ENCODE results near the gene STK40. TPM values are rescaled to one million over a fixed set of nuclear protein-coding genes. Genes with fewer than 3 reads are reported as not detected.

The STK40 gene
- total and polyA plus RNA-seq, 8 donors: 14.0 to 57.4 (median 28.4) TPM

- no peak overlapping the region for H3K27ac ChIP-seq
- no peak overlapping the region for H3K4me3 ChIP-seq
- TF ChIP-seq EP300 (IDR thresholded peaks at IDR 0.05): no peak
- TF ChIP-seq CTCF (IDR thresholded peaks at IDR 0.05): no peak
- TF ChIP-seq POLR2AphosphoS5 (IDR thresholded peaks at IDR 0.05): no peak
- no peak for TF ChIP-seq POLR2A (IDR thresholded peaks at IDR 0.05)
- no peaks in the 10 kb centered on the region for H3K9me3 ChIP-seq
- peaks cover 27 to 52% (median 46%) of the 10 kb centered on the region in 4 donors for H3K36me3 ChIP-seq
- peaks cover 0 to 40% (median 8%) of the 10 kb centered on the region in 4 donors for H3K4me1 ChIP-seq
- no peak for DNase-seq
- intact Hi-C loops (cut with DNase I; ENCODE audit: low total_unique reads): no loop called here
- H3K27me3 ChIP-seq: no peaks in the 10 kb centered on the region
- 77 to 83% (median 78%) methylated on average over 7 of the region's 7 CpGs for WGBS, 5 donors
Measured at GRCh38 chr1:36339215-36339614, 46.5 kb downstream of the STK40 start.

GRCh38 chr1:36337830-36338229 is 47.9 kb downstream of the STK40 start:
- no peak overlapping the region for H3K4me3 ChIP-seq
- intact Hi-C loops (cut with DNase I; ENCODE audit: low total_unique reads): no loop called here
- 75 to 78% (median 77%) methylated on average over 6 of the region's 6 CpGs for WGBS, 5 donors
- DNase-seq: no peak
- TF ChIP-seq POLR2AphosphoS5 (IDR thresholded peaks at IDR 0.05) (no peak), CTCF (IDR thresholded peaks at IDR 0.05) (no peak), POLR2A (IDR thresholded peaks at IDR 0.05) (no peak), EP300 (IDR thresholded peaks at IDR 0.05) (no peak)
- H3K27me3 ChIP-seq: no peaks in the 10 kb centered on the region
- H3K9me3 ChIP-seq: no peaks in the 10 kb centered on the region
- peaks cover 21 to 38% (median 33%) of the 10 kb centered on the region in 4 donors for H3K36me3 ChIP-seq
- no peak overlapping the region for H3K27ac ChIP-seq
- peaks cover 0 to 27% (median 4%) of the 10 kb centered on the region in 4 donors for H3K4me1 ChIP-seq

- no peaks in the 10 kb centered on the region for H3K27me3 ChIP-seq
- no peak for DNase-seq
- peaks cover 0 to 12% (median 6%) of the 10 kb centered on the region in 4 donors for H3K4me1 ChIP-seq
- no peak overlapping the region for H3K4me3 ChIP-seq
- no peaks in the 10 kb centered on the region for H3K9me3 ChIP-seq
- H3K36me3 ChIP-seq: no peaks in the 10 kb centered on the region
- H3K27ac ChIP-seq: no peak overlapping the region
- intact Hi-C loops (cut with DNase I; ENCODE audit: low total_unique reads): no loop called here
- WGBS, 5 donors: 83 to 92% (median 91%) methylated on average over 15 of the region's 15 CpGs
- TF ChIP-seq POLR2A (IDR thresholded peaks at IDR 0.05) (no peak), EP300 (IDR thresholded peaks at IDR 0.05) (no peak), CTCF (IDR thresholded peaks at IDR 0.05) (no peak), POLR2AphosphoS5 (IDR thresholded peaks at IDR 0.05) (no peak)
Measured at GRCh38 chr1:36330940-36331339, 54.8 kb downstream of the STK40 start.

- Histone ChIP-seq H3K4me3 (no peak overlapping the region), H3K4me1 (peaks cover 0 to 12% (median 6%) of the 10 kb centered on the region in 4 donors), H3K9me3 (no peaks in the 10 kb centered on the region), H3K36me3 (no peaks in the 10 kb centered on the region), H3K27ac (no peak overlapping the region), H3K27me3 (no peaks in the 10 kb centered on the region)
- WGBS, 5 donors: 75 to 91% (median 90%) methylated on average over 9 of the region's 9 CpGs
- intact Hi-C loops (cut with DNase I; ENCODE audit: low total_unique reads): no loop called here
- no peak for DNase-seq
- no peak for TF ChIP-seq EP300 (IDR thresholded peaks at IDR 0.05)
- no peak for TF ChIP-seq POLR2A (IDR thresholded peaks at IDR 0.05)
- no peak for TF ChIP-seq POLR2AphosphoS5 (IDR thresholded peaks at IDR 0.05)
- no peak for TF ChIP-seq CTCF (IDR thresholded peaks at IDR 0.05)
Measured at GRCh38 chr1:36329817-36330216, 55.9 kb downstream of the STK40 start.
